HG03097 (cell line): ENCODE data around the gene AKAP8.
A peak's percentile ranks its signal among the peaks of the same experiment; 100 is the strongest.
"Not testable (repeated sequence)": the region's sequence is repeated elsewhere in the genome, so short reads cannot be mapped to it uniquely, and the experiment has no call there.

Experiments
- ATAC-seq: cut with Tn5 transposase; IDR thresholded peaks from one replicate; pipeline ENCODE4 v1.9.1; 2021; ENCODE audit not compliant: unreplicated experiment, low FRiP score

AKAP8 gene

DNA sequence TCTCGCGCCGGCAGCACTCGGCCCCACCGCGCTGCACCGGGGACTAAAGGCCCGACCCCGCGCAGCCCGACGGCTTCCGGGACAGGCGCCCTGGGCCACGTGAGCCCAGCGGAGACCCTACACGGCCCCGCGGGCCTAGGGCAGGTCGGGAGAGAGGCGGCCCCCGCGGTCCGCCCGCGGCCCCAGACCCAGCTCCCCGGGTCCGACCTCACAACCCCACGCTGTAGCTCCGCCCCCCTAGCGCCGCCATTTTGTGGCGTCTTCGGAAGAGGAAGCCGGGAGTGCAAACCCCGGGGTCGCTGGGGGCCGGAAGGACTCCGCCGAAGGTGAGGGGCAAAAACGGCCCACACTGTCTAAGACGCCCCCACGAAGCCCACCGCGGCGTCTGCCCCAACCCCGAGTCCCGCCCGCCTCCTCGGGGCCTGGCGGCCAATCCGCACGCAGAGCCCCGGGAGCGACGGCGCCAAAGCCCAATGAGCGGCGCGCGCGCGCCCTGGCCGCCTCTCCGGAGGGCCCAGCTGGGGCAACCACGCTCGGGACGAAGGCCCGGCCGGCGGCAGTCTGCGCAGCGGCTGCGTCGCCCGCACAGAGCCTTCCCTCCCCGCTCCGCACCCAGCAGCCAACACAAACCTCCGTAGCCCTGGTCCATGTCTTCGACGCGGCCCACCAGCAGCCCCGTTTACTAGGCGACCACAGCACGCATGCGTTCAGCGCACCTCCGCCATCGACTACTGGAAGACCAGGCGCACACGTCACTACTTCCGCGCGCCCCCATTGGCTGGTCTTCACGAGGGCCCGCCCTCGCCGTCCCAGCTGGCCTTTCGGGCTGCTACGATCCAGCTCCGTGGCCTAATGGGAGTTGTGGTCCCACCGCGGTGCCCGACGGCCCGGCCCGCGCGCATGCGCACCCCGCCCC is at the start of gene AKAP8:
AKAP8 (minus strand) TSS at position 705 of the 916 bp plus-strand sequence; CDS start at position 649, 56 bp downstream.
- peak; percentile 89 for ATAC-seq

DNA sequence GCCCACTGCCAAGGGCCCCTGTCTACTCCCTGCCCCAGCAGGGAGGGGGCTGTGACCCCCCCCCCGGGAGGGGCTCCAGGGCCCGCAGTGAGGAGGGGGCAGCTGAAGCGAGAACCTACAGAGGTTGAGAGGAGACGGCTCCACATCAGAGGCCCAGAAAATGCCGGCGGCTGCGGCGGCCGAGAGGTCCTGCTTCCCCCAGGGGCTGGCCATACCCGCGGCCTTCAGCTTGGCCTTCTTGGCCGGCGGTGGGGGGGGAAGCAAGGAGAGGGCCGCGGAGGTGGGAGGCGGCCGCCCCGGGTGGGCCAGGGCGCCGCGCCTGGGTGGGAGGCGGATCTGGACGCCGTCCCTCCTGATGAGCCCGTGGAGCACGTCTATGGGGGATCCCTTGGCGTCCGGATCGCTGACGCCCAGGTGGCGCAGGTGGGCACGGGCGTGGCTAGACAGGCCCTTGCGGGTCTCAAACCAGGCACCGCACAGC is 48.4 kb upstream of the AKAP8 start:
- ATAC-seq = no peak

- no peak for ATAC-seq
These were observed 47.7 kb upstream of the AKAP8 start for GRCh38 chr19:15427350-15427700.

GRCh38 chr19:15426485-15427349 is 47.1 kb upstream of the AKAP8 start:
- ATAC-seq = no peak

GRCh38 chr19:15425321-15425950 is 45.8 kb upstream of the AKAP8 start:
- ATAC-seq = no peak

- ATAC-seq = no peak
These were observed 45.2 kb upstream of the AKAP8 start for GRCh38 chr19:15424692-15425272.

DNA sequence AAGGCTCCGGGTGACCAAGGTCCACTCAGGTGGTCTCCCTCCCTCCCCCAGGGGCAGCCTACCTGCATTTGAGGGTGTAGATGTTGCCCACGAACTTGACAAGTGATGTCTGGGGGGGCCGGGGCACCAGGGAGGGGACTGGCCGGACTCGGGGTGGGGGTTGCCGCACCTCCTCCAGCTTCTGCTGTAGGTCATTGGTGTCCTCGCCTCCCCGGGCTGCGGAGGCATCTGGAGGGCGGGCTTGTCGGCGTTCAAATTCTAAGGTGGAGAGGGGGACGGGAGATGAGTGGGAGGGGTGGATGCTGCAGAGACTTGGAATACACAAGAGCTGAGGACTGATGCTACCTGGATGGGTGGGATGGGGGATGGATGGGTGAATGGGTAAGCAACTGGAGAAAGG is 44.5 kb upstream of the AKAP8 start:
- no peak for ATAC-seq

GRCh38 chr19:15423130-15423529 is 43.5 kb upstream of the AKAP8 start:
- ATAC-seq = no peak

DNA sequence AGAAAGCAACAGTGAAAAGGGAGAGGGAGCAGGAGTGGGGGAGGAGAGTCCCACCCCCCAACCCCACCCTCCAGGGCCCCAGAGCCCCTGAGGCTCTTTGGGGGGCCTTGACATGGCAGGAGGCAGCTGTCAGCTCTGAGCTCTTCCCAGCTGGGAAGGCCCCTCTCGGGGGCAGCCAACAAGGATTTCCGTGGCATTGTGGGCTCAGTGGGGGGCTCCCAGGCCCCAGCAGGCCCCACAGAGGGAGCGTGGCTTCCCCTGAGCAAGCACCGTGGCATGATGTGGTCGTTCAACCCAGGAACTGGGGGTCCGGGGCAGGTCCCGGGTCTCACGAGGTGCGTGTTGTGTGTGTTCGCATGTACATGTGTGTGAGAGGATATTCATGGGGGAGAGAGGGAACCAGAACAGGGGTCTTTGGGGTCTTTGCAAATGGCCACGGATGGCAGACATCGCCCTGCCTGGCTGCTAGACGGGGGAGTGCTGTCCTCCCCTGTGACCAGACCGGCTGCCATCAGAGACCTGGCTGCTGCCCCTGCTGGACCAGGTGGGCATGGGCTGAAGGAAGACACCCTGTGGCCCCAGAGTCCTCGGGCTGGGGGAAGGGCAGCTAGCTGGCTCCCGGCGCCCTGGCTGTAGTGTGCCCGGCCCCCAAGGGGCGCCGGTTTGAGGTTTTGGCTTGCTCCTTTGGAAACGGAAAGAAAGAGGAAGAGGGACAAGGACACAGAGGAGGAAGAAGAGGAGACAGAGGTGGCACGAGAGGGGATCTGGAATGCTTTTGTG is 42.9 kb upstream of the AKAP8 start:
- no peak for ATAC-seq

- ATAC-seq = no peak
These were observed 42.2 kb upstream of the AKAP8 start for GRCh38 chr19:15421721-15422260.

DNA sequence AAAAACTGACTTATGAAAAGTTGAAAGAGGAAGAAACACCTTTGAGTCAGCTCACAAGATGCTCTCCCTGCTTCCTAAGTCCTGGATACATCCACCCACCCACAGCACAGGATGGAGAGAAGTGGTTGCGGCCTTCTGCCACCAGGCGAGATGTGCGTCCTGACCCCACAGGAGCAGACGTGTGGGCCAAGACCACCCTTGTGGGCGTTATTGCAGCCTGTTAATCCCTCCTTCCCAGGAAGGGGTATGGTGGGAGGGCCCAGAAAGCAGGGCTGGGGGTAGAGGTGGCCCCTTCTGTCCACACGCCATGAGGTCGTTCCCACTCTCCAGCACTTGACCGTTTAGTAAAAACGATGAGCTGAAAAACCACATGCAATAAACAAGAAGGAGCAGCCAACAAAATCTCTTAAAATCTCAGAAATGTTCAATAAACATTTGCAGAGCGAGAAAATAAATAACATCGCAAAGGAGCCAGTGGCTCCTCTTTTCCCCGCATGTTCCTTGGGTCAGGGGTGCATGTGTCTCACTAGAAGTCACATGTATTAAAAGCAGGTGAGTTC is 41.6 kb upstream of the AKAP8 start:
- no peak for ATAC-seq

DNA sequence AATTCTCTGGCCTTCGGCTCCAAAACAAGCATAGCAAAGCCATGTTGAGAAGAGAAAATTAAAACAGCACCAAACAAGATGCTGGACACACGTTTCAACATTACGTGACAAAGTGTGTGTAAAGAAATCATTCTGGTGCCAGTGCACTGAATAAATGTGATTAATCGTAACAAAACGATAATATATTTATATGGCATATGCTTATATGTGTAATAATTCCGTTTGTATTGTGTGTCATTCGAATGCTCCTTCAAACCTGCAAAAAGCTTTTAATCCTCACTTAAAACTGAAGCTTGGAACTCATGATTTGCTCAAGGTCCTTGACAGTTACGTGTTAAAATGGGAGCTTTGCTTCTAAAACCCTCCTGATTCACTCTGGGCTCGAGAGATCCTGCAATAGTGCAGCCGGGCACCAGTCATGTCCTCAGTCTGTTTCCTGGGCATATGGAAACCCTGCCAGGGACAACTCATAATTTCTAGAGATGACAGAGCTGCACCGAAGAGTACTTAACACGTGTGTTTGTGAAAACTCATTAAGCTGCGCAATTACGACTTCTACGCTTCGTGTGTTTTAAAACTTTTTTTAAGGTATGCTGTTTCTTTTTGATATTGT is 39.9 kb upstream of the AKAP8 start:
- ATAC-seq = no peak

DNA sequence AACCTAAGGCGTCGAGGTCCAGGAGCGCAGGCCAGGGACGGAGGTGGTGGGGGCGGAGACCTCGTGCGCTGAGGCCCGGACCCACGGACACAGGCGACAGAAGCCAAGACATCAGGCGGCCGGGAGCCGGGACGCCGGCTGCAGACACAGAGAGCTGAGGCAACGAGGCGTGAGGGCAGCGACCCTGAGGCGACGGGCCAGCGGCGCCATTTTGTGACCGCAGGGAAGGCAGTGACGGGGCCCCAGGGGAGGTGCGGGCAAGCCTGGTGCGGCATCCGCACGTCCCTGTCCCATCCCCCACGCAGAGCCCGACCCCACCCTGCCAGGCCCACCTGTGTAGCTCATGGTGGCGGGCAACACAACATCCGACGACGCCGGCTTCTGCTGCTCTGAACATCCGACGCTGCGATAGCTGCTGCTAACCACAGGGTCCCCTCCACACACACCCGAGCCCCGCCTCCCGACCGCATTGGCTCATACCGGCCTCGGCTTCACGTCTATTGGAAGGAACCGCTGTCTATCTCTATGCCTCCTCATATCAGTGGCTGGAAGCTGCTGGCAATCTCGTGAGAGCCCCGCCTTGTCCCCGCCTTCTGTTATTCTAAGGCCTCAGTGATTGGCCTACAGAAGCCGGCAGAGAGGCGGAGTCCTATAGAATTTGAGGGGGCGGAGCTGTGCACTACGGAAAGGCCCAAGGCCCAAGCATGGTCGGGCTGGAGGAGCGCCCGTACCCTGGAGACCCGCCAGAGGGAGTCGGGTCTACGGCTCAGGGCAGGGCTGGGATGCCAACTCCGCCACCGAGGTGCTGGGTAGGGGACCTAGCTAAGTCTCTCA is 39.2 kb upstream of the AKAP8 start, which contains the start of gene AKAP8L:
AKAP8L (minus strand) TSS at position 410 of the 834 bp plus-strand sequence; CDS start at position 345, 65 bp downstream.
- peak; percentile 92 for ATAC-seq

- ATAC-seq = no peak
These were observed 38.6 kb upstream of the AKAP8 start for GRCh38 chr19:15418231-15418578.

DNA sequence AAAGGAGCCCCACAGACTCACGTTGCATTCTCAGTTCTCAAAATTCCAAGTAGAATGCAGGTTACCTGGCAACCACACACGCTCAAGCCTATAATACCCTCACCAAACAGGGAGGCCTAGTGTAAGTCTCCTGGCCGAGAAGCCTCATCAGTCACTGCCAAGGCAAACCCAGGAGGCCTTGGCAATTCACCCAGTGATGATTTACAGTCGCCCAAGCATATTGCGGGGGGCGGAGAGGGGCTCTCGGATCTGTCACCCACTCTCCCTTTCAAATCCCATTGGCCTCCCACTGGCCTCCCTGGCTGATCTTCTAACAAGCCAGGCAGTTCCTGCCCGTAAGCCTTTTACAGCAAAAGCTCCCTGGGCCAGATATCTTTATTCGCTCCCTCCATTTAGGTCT is 38.1 kb upstream of the AKAP8 start:
- ATAC-seq = no peak

DNA sequence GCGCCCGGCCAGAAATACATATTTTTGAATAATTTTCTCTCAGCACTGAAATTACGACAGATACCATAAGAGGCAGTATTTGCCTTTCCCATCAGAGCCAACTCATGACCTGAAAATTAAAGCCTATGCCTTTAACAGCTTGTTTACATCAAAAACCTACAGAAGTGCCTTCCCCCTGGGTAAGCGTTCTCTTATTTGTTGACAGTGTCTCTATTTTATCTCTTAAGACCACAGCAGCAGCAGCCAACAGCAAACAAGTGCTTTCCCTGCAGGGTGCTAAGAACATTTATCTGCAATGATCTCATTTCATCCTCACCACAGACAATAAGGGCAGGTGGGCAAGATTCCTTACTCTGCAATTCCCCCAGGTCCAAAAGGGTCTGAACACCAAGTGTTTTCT is 33.2 kb upstream of the AKAP8 start:
- no peak for ATAC-seq

- ATAC-seq = not testable (repeated sequence)
These were observed 31.8 kb upstream of the AKAP8 start for GRCh38 chr19:15411351-15411750.

DNA sequence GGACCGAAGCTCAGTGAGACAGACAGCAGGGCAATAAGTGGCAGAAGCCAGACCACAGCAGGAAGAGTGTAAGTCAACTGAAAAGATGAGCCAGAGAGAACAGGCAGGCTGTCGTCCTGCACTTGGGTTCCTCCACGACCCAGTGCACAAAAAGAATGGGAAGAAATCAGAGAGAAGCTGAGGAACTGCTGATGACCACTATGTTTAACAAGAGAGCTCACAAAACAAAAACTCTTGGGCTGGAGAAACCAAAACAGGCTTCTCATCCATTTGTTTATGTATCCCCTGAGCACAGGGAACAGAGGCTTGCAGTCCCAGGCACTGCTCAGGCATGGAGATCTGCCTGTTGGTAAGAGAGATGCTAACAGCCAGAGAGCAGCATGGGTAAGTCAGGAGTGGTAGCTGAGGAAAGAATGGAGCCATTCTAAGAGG is 25.2 kb upstream of the AKAP8 start:
- ATAC-seq = no peak
